CD14-positive monocyte (primary cell): Measurements from ENCODE around the gene BICD1. TPM values are rescaled to one million over a fixed set of nuclear protein-coding genes. Genes with fewer than 3 reads are reported as not detected.
A peak's percentile ranks its signal among the peaks of the same experiment; 100 is the strongest.

ENCODE experiments used
- DNase-seq, 3 donors: peaks; one replicate each; pipeline ENCODE4 v3.0.0-alpha.2; 2011 to 2022
- H2AFZ ChIP-seq: 2 replicates; pipeline ENCODE4 v1.6.0; 2012; ENCODE audit warnings: mild to moderate bottlenecking, low read depth, low read length, inconsistent platforms; ENCODE audit not compliant: insufficient read depth, poor library complexity, severe bottlenecking
- H3K27ac ChIP-seq, 2 donors: 1 replicate in 1 of 2; 2 replicates in 1 of 2; pipeline ENCODE4 v1.5.1; 2012 to 2013; ENCODE audit warnings: low read length in 2 of 2, control low read depth in 1 of 2, inconsistent platforms in 1 of 2, low read depth in 1 of 2, mild to moderate bottlenecking in 1 of 2
- H3K27me3 ChIP-seq, 2 donors: one replicate each; pipeline versions ENCODE4 v1.6.0 to v1.6.1; 2011 to 2013; ENCODE audit warnings: low read length in 2 of 2; ENCODE audit not compliant: control insufficient read depth in 2 of 2, insufficient read depth in 2 of 2
- H3K36me3 ChIP-seq, 2 donors: replicated peaks in 1 of 2; 1 replicate in 1 of 2; 2 replicates in 1 of 2; pipeline versions ENCODE4 v1.5.1 to v1.6.1; 2012 to 2013; ENCODE audit warnings: low read length in 2 of 2, control low read depth in 1 of 2, inconsistent platforms in 1 of 2, mild to moderate bottlenecking in 1 of 2; ENCODE audit not compliant: insufficient read depth in 2 of 2, control insufficient read depth in 1 of 2
- H3K4me1 ChIP-seq, 2 donors: 1 replicate in 1 of 2; 2 replicates in 1 of 2; pipeline versions ENCODE4 v1.5.1 to v1.6.1; 2012 to 2013; ENCODE audit warnings: low read length in 2 of 2, control low read depth in 1 of 2, inconsistent platforms in 1 of 2, mild to moderate bottlenecking in 1 of 2, moderate library complexity in 1 of 2; ENCODE audit not compliant: insufficient read depth in 2 of 2, control insufficient read depth in 1 of 2
- H3K4me2 ChIP-seq: replicated peaks from 2 replicates; pipeline ENCODE3; 2012; ENCODE audit warnings: low read length, moderate library complexity, mild to moderate bottlenecking; ENCODE audit not compliant: poor library complexity, severe bottlenecking; ENCODE audit errors: extremely low read depth
- H3K4me3 ChIP-seq, 3 experiments: fragments of 200-600 bp in 1 of 3; sonication (generic) in 1 of 3; replicated peaks in 1 of 3; 1 replicate in 2 of 3; 2 replicates in 1 of 3; pipeline ENCODE4 v1.5.1; 2011 to 2013; ENCODE audit warnings: low read length in 3 of 3, mild to moderate bottlenecking in 3 of 3, control low read depth in 2 of 3, low read depth in 2 of 3, inconsistent platforms in 1 of 3, moderate library complexity in 1 of 3
- H3K79me2 ChIP-seq: 2 replicates; pipeline ENCODE4 v1.6.0; 2012; ENCODE audit warnings: mild to moderate bottlenecking, control low read depth, inconsistent platforms, low read length, moderate library complexity; ENCODE audit not compliant: insufficient read depth
- H3K9ac ChIP-seq: 2 replicates; pipeline ENCODE4 v1.6.0; 2017; ENCODE audit warnings: low read length, mild to moderate bottlenecking; ENCODE audit not compliant: insufficient read depth, poor library complexity, severe bottlenecking
- H3K9me3 ChIP-seq, 2 donors: replicated peaks in 1 of 2; 1 replicate in 1 of 2; 2 replicates in 1 of 2; pipeline versions ENCODE4 v1.5.1 to v1.6.1; 2012 to 2013; ENCODE audit warnings: low read length in 2 of 2, control low read depth in 1 of 2; ENCODE audit not compliant: control insufficient read depth in 1 of 2, insufficient read depth in 1 of 2
- H4K20me1 ChIP-seq: 2 replicates; pipeline ENCODE4 v1.6.0; 2012; ENCODE audit warnings: mild to moderate bottlenecking, low read length, control low read depth, moderate library complexity; ENCODE audit not compliant: insufficient read depth
- H3K27ac Mint-ChIP-seq, 7 donors: one replicate each; pipeline ENCODE4 v1.8.0; 2020; ENCODE audit warnings: mild to moderate bottlenecking in 7 of 7, mixed read lengths in 7 of 7, moderate library complexity in 6 of 7, inconsistent platforms in 2 of 7
- H3K27me3 Mint-ChIP-seq, 3 donors: one replicate each; pipeline ENCODE4 v1.8.0; 2021 to 2022; ENCODE audit warnings: low read depth in 3 of 3, mild to moderate bottlenecking in 3 of 3, mixed read lengths in 3 of 3, moderate library complexity in 3 of 3, inconsistent platforms in 1 of 3
- H3K36me3 Mint-ChIP-seq, 2 donors: one replicate each; pipeline ENCODE4 v1.8.0; 2020; ENCODE audit warnings: mixed read lengths in 2 of 2, inconsistent platforms in 1 of 2, mild to moderate bottlenecking in 1 of 2
- H3K4me1 Mint-ChIP-seq: one replicate; pipeline ENCODE4 v1.8.0; 2020; ENCODE audit warnings: mild to moderate bottlenecking, mixed read lengths
- H3K4me3 Mint-ChIP-seq, 2 donors: one replicate each; pipeline ENCODE4 v1.8.0; 2020; ENCODE audit warnings: mild to moderate bottlenecking in 2 of 2, mixed read lengths in 2 of 2, moderate library complexity in 1 of 2
- H3K9me3 Mint-ChIP-seq, 7 donors: one replicate each; pipeline ENCODE4 v1.8.0; 2020 to 2022; ENCODE audit warnings: mixed read lengths in 7 of 7, mild to moderate bottlenecking in 6 of 7, moderate library complexity in 6 of 7, inconsistent platforms in 2 of 7
- CTCF ChIP-seq: fragments of 200-600 bp; IDR thresholded peaks from one replicate; pipeline ENCODE4 v1.8.0; 2022; ENCODE audit warnings: antibody characterized with exemption, mild to moderate bottlenecking
- WGBS: methylation state at CpG from one replicate; pipeline ENCODE4 v1.1.5; 2013; ENCODE audit warnings: missing lambda C conversion rate; ENCODE audit not compliant: insufficient coverage; 5-methylcytosine and 5-hydroxymethylcytosine counted together
- intact Hi-C, 2 donors: fragments of 100-400 bp; cut with micrococcal nuclease; formaldehyde crosslinking; loops; one replicate each; pipeline versions ENCODE4 v1.15.0 to v1.15.1; 2023
- polyA plus RNA-seq, 3 donors: library from polyadenylated mRNA; depleted of rRNA in 1 of 3; unstranded in 2 of 3; stranded (reverse) in 1 of 3; fragments of 300-500 nt in 2 of 3; fragments of >200 nt in 1 of 3; fragmentation: Illumina TruSeq in 2 of 3; gene quantifications; 1 replicate in 2 of 3; 2 replicates in 1 of 3; pipeline ENCODE4 v1.2.3, GENCODE V29; 2012 to 2021

Gene BICD1
- polyA plus RNA-seq, 3 donors = 0.55 to 2.1 (median 1.6) TPM

GRCh38 chr12:32270818-32271710, 164.4 kb downstream of the BICD1 start:
- Histone ChIP-seq H3K4me3 (no peak overlapping the region), H3K79me2 (no peaks in the 10 kb centered on the region), H3K4me2 (no peak overlapping the region), H3K36me3 (no peaks in the 10 kb centered on the region), H3K9ac (no peak overlapping the region), H2AFZ (no peak overlapping the region), H4K20me1 (no peaks in the 10 kb centered on the region), H3K27me3 (no peaks in the 10 kb centered on the region), H3K9me3 (no peaks in the 10 kb centered on the region), H3K27ac (no peak overlapping the region), H3K4me1 (no peaks in the 10 kb centered on the region)
- TF ChIP-seq CTCF = no peak
- DNase-seq = no peak
- peaks cover 13% of the 10 kb centered on the region for H3K4me1 Mint-ChIP-seq
- H3K9me3 Mint-ChIP-seq = peaks cover 0 to 11% (median 4%) of the 10 kb centered on the region in 7 donors
- H3K27me3 Mint-ChIP-seq = peaks cover 0 to 2% (median 0%) of the 10 kb centered on the region in 3 donors
- no peak overlapping the region for H3K4me3 Mint-ChIP-seq
- WGBS = 71% methylated on average over 3 of the region's 10 CpGs
- peak overlapping the region in 1 of 7 donors; percentile 42 for H3K27ac Mint-ChIP-seq
- intact Hi-C loops = no loop called here
- peaks cover 0 to 4% of the 10 kb centered on the region in 2 donors for H3K36me3 Mint-ChIP-seq

GRCh38 chr12:32272465-32272864, 165.8 kb downstream of the BICD1 start:
- Histone ChIP-seq H3K79me2 (no peaks in the 10 kb centered on the region), H3K9ac (no peak overlapping the region), H2AFZ (no peak overlapping the region), H3K9me3 (no peaks in the 10 kb centered on the region), H3K27ac (no peak overlapping the region), H4K20me1 (no peaks in the 10 kb centered on the region), H3K36me3 (no peaks in the 10 kb centered on the region), H3K4me3 (no peak overlapping the region), H3K27me3 (no peaks in the 10 kb centered on the region), H3K4me2 (no peak overlapping the region), H3K4me1 (no peaks in the 10 kb centered on the region)
- no peak overlapping the region for H3K4me3 Mint-ChIP-seq
- TF ChIP-seq CTCF = no peak
- H3K27ac Mint-ChIP-seq = peak overlapping the region in 1 of 7 donors; percentile 10
- H3K4me1 Mint-ChIP-seq = peaks cover 13% of the 10 kb centered on the region
- no peak for DNase-seq
- peaks cover 0 to 2% (median 0%) of the 10 kb centered on the region in 3 donors for H3K27me3 Mint-ChIP-seq
- peaks cover 0 to 4% of the 10 kb centered on the region in 2 donors for H3K36me3 Mint-ChIP-seq
- intact Hi-C loops = no loop called here
- H3K9me3 Mint-ChIP-seq = peaks cover 0 to 5% (median 4%) of the 10 kb centered on the region in 7 donors
- no CpG with 5 or more reads among the region's 2 CpGs for WGBS
